Epithelial cell of esophagus (primary cell): ENCODE measurements around the gene HSD17B1.

Experiments used
- DNase-seq: peaks from one replicate; pipeline ENCODE4 v3.0.0; 2010; ENCODE audit warnings: low read depth
- H3K4me3 ChIP-seq: 2 replicates; pipeline ENCODE4 v1.5.1; 2011; ENCODE audit warnings: mild to moderate bottlenecking, low read length, control low read depth
- TF ChIP-seq, protein P1 (sequence below): IDR thresholded peaks from 2 replicates; pipeline ENCODE4 v1.5.1; 2011; ENCODE audit warnings: low read depth, mild to moderate bottlenecking, low read length, control low read depth, inconsistent platforms; ENCODE audit not compliant: insufficient read depth; ENCODE audit errors: missing control alignments

Gene HSD17B1

GRCh38 chr17:42562388-42563142 is 9.8 kb downstream of the HSD17B1 start:
- TF ChIP-seq, protein P1, sequence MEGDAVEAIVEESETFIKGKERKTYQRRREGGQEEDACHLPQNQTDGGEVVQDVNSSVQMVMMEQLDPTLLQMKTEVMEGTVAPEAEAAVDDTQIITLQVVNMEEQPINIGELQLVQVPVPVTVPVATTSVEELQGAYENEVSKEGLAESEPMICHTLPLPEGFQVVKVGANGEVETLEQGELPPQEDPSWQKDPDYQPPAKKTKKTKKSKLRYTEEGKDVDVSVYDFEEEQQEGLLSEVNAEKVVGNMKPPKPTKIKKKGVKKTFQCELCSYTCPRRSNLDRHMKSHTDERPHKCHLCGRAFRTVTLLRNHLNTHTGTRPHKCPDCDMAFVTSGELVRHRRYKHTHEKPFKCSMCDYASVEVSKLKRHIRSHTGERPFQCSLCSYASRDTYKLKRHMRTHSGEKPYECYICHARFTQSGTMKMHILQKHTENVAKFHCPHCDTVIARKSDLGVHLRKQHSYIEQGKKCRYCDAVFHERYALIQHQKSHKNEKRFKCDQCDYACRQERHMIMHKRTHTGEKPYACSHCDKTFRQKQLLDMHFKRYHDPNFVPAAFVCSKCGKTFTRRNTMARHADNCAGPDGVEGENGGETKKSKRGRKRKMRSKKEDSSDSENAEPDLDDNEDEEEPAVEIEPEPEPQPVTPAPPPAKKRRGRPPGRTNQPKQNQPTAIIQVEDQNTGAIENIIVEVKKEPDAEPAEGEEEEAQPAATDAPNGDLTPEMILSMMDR = no peak
- H3K4me3 ChIP-seq = peak overlapping the region; percentile 97
- DNase-seq = peak; percentile 21

DNA sequence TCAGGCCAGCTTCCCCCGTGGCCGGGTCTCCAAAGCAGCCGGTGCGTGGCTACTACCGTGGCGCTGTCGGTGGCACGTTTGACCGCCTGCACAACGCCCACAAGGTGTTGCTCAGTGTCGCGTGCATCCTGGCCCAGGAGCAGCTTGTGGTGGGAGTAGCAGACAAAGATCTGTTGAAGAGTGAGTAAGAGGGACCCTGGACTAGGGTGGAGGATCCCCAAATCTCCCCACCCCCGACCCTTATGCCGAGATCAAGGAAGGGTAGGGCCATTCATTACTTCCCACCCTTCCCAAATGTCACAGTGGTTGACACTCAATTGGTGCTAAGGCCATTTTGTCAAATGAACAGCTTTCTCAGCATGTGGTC is 10.4 kb downstream of the HSD17B1 start:
- TF ChIP-seq, protein P1 = no peak
- DNase-seq = no peak
- H3K4me3 ChIP-seq = peak overlapping the region; percentile 97

DNA sequence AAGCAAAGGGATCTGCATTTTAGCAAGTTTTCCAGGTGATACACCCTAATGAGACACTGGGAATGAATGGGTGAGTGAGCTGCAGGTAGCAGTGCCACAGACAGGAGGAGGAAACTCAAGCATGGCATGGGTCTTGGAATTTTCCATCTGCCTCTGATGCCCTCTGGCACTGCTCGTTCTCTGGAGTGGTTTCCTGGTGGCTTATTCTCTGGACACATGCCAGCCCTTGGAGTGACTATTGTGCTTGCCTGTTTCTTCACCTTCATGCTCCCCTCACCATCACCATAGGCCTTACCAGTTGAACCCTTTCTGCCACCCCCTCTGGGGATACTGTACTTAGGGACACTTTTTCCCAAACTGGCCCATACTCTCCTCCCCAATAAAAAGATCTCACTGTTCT is 10.8 kb downstream of the HSD17B1 start:
- TF ChIP-seq, protein P1 = peak; percentile 17
- H3K4me3 ChIP-seq = peak overlapping the region; percentile 97
- DNase-seq = peak; percentile 60

DNA sequence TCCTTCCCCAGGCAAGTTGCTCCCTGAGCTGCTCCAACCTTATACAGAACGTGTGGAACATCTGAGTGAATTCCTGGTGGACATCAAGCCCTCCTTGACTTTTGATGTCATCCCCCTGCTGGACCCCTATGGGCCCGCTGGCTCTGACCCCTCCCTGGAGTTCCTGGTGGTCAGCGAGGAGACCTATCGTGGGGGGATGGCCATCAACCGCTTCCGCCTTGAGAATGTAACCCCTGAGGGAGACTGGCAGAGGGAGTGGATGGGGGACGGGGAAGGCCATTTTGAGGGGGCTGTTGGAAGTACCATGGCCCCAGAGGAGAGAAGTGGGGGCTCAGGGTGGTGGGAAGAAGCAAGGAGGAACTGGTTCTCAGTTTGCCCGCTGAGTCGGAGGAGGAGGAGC is 11.2 kb downstream of the HSD17B1 start:
- TF ChIP-seq, protein P1 = no peak
- no peak for DNase-seq
- no peak overlapping the region for H3K4me3 ChIP-seq

DNA sequence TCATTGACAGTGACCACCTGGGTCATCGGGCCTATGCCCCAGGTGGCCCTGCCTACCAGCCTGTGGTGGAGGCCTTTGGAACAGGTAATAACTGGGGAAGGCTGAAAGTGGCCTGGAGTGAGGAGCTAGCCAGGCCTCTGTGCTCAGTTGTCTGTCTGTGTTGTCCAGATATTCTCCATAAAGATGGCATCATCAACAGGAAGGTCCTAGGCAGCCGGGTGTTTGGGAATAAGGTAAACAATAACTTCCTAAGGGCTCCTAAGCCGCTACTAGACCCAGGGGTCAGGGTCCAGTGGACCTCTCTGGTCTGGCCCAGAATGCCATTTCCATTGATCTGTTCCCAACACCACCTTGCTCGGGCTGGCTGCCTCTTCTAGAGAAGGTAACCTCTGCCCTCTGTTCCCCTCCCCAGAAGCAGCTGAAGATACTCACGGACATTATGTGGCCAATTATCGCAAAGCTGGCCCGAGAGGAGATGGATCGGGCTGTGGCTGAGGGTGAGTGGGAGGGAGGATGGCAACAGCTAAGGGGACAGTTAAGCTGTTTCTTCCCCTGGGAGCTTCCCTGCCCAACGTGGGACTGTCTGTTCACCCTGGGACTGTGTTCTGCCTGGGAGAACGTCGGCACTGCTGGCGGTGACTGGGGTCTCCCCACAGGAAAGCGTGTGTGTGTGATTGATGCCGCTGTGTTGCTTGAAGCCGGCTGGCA is 12.2 kb downstream of the HSD17B1 start:
- H3K4me3 ChIP-seq = no peak overlapping the region
- TF ChIP-seq, protein P1 = no peak
- DNase-seq = no peak

DNA sequence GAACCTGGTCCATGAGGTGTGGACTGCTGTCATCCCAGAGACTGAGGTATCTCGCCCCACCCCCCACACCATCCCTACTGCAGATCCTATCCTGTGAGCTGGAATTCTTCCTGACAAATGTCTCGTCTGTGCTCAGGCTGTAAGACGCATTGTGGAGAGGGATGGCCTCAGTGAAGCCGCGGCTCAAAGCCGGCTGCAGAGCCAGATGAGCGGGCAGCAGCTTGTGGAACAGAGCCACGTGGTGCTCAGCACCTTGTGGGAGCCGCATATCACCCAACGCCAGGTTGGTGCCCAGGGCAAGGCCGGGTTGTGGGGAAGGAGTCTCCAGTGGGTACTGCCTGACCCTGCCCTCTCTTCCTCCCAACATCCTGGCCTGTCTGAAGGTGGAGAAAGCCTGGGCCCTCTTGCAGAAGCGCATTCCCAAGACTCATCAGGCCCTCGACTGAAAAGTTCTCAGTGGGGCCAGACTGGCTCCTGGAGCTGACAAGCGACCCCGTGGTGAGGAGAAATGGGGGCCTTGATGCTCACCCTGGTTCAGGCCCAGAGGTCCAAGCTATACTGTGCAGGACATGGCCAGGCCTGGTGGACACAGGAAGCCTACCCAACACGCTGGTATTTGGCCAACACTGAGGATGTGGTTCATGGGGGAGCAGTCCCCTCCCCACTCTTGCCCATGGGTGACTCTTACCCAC is 12.9 kb downstream of the HSD17B1 start:
- TF ChIP-seq, protein P1 = no peak
- H3K4me3 ChIP-seq = no peak overlapping the region
- DNase-seq = no peak
